ENCODE data around the gene EARS2. TPM values are rescaled to one million over a fixed set of nuclear protein-coding genes. Genes with fewer than 3 reads are reported as not detected.

The EARS2 gene
- total and polyA plus RNA-seq, 2 of the 8 experiments (the other 6 are each of a cell fraction or from before 2014, with no cell fraction given), result 47.8 to 111 TPM

GRCh38 chr16:23557779-23558702 is 891 bp upstream of the EARS2 start:
- Histone ChIP-seq H2BK15ac (ENCODE audit: low read length) (no peak overlapping the region), H3K79me1 (ENCODE audit: low read depth, low read length) (no peaks in the 10 kb centered on the region), H4K91ac (replicated peaks; ENCODE audit: insufficient read length, low read length) (no peak overlapping the region), H3K79me2 (ENCODE audit: control insufficient read depth in 1 of 2, insufficient read depth in 2 of 2, low read length in 2 of 2) (peaks cover 0 to 62% of the 10 kb centered on the region in 2 experiments), H4K5ac (ENCODE audit: insufficient read length, low read depth, low read length) (peak overlapping the region; percentile 30), H2BK120ac (replicated peaks; ENCODE audit: low read depth, low read length) (no peak overlapping the region), H3K18ac (ENCODE audit: extremely low read depth, low read length) (peak overlapping the region; percentile 42; the same call in 1 of the 2 replicates), H4K8ac (ENCODE audit: extremely low read depth, insufficient read depth, low read length) (peak overlapping the region; percentile 60; the same call in 1 of the 2 replicates), H2AK5ac (ENCODE audit: low read depth, low read length) (no peak overlapping the region), H3K9ac (replicated peaks in 1 of 4; ENCODE audit: extremely low read depth in 1 of 4, low read depth in 3 of 4, low read length in 3 of 4) (peak overlapping the region; percentile 74 to 100 (median 93)), H2BK12ac (ENCODE audit: low read depth, low read length) (no peak overlapping the region), H3K9me3 (ENCODE audit: insufficient read depth in 2 of 2, low read depth in 1 of 2, low read length in 1 of 2) (no peaks in the 10 kb centered on the region), H3K56ac (replicated peaks; ENCODE audit: insufficient read length, low read depth, low read length) (no peak overlapping the region), H3K4me1 (replicated peaks in 1 of 4; ENCODE audit: control insufficient read depth in 3 of 4, insufficient read depth in 4 of 4, low read length in 3 of 4) (no peaks in the 10 kb centered on the region; a peak in 1 of 7 replicates), H3K4me2 (ENCODE audit: insufficient read depth in 1 of 2, low read depth in 2 of 2, low read length in 2 of 2) (peak overlapping the region; percentile 61 to 90), H3K14ac (ENCODE audit: insufficient read length) (no peak overlapping the region), H3K23ac (ENCODE audit: insufficient read length) (no peak overlapping the region), H3K23me2 (ENCODE audit: low read depth, low read length) (no peaks in the 10 kb centered on the region), H3K27ac (ENCODE audit: low read depth, low read length) (peak overlapping the region; percentile 93), H2BK20ac (ENCODE audit: low read length) (no peak overlapping the region), H3K4me3 (ENCODE audit: extremely low read depth in 1 of 4, insufficient read depth in 2 of 4, low read depth in 3 of 4, low read length in 4 of 4) (peak overlapping the region; percentile 44 to 90 (median 82)), H3K36me3 (ENCODE audit: control insufficient read depth in 2 of 4, insufficient read depth in 4 of 4, low read length in 3 of 4) (peaks cover 14 to 39% (median 36%) of the 10 kb centered on the region in 4 experiments), H2AFZ (ENCODE audit: low read length) (no peak overlapping the region), H2BK5ac (ENCODE audit: low read depth, low read length) (peak overlapping the region; percentile 19; the same call in 1 of the 2 replicates), H3K27me3 (replicated peaks in 1 of 4; ENCODE audit: control insufficient read depth in 3 of 4, extremely low read depth in 1 of 4, insufficient read depth in 3 of 4, low read length in 3 of 4) (no peaks in the 10 kb centered on the region), H3K4ac (replicated peaks; ENCODE audit: insufficient read length, low read depth, low read length) (no peak overlapping the region), H4K20me1 (replicated peaks in 1 of 2; ENCODE audit: control insufficient read depth in 1 of 2, insufficient read depth in 2 of 2, low read length in 2 of 2) (peaks cover 3 to 4% of the 10 kb centered on the region in 2 experiments)
- ChIA-PET CTCF (ENCODE audit: partially characterized antibody) (interaction anchor here (0.6 to 4.1 kb wide), 6 partner anchors 17 to 122 kb away, joined by 3 to 17 read pairs (median 4); partner anchors contain the start of gene NDUFAB1), POLR2A (ENCODE audit: partially characterized antibody) (interaction anchor here (0.6 to 4.1 kb wide), 25 partner anchors 9 to 356 kb away, joined by 3 to 38 read pairs (median 3); partner anchors contain the start of genes COG7, DCTN5, GGA2 and NDUFAB1)
- 13% methylated on average over 23 of the region's 60 CpGs; no CpG with 5 or more reads in 1 of the 2 experiments for WGBS, 2 experiments (ENCODE audit: extremely low coverage in 1 of 2, insufficient coverage in 1 of 2, insufficient read length in 1 of 2, insufficient replicate concordance in 2 of 2, low coverage in 1 of 2, low lambda C conversion rate in 2 of 2, missing lambda C conversion rate in 1 of 2)
- DNase-seq (ENCODE audit: low read depth in 1 of 2, low spot score in 2 of 2), result no peak
- FAIRE-seq, result no peak
- TF ChIP-seq ASH2L (IDR thresholded peaks at IDR 0.05; ENCODE audit: low read length) (peak; percentile 15), GABPA (IDR thresholded peaks at IDR 0.05; ENCODE audit: borderline replicate concordance, insufficient read depth, low read length) (no peak), MAFK (IDR thresholded peaks at IDR 0.05; ENCODE audit: low read depth, low read length) (no peak), TEAD4 (IDR thresholded peaks at IDR 0.05; ENCODE audit: low read depth, low read length) (no peak), SIN3A (conservative IDR thresholded peaks at IDR 0.05 in 1 of 2, IDR thresholded peaks at IDR 0.05 in 1 of 2; ENCODE audit: low read depth in 1 of 2, low read length in 2 of 2) (0 out of 4 replicates have a peak, but pooled peaks of 1 of the 2 experiments have one; percentile 18), CBX5 (IDR thresholded peaks at IDR 0.05; ENCODE audit: low read depth, low read length) (no peak), JUN (IDR thresholded peaks at IDR 0.05; ENCODE audit: low read depth, low read length) (no peak), TCF12 (IDR thresholded peaks at IDR 0.05; ENCODE audit: low read depth, low read length) (no peak), TAF1 (IDR thresholded peaks at IDR 0.05; ENCODE audit: low read depth, low read length) (peak; percentile 0; the same call in 1 of the 2 replicates), SP2 (IDR thresholded peaks at IDR 0.05; ENCODE audit: low read length) (no peak), SP1 (IDR thresholded peaks at IDR 0.05; ENCODE audit: low read depth, low read length) (no peak), BRCA1 (IDR thresholded peaks at IDR 0.05; ENCODE audit: low read depth, low read length) (no peak)
